Glutamatergic neuron (in vitro differentiated cells): ENCODE measurements around the gene PACSIN2. TPM values are rescaled to one million over a fixed set of nuclear protein-coding genes. Genes with fewer than 3 reads are reported as not detected.
"Not testable (repeated sequence)": the region's sequence is repeated elsewhere in the genome, so short reads cannot be mapped to it uniquely, and the experiment has no call there.

Experiments
- DNase-seq: peaks from one replicate; pipeline ENCODE4 v3.0.0; 2022
- H3K27ac Mint-ChIP-seq: one replicate; pipeline ENCODE4 v1.8.0; 2020; ENCODE audit warnings: mild to moderate bottlenecking, mixed read lengths, inconsistent platforms; ENCODE audit not compliant: unreplicated experiment
- H3K27me3 Mint-ChIP-seq: one replicate; pipeline ENCODE4 v1.8.0; 2020; ENCODE audit warnings: mild to moderate bottlenecking, moderate library complexity, mixed read lengths, inconsistent platforms; ENCODE audit not compliant: unreplicated experiment
- H3K36me3 Mint-ChIP-seq: one replicate; pipeline ENCODE4 v1.8.0; 2020; ENCODE audit warnings: mild to moderate bottlenecking, mixed read lengths, inconsistent platforms; ENCODE audit not compliant: unreplicated experiment
- H3K4me1 Mint-ChIP-seq: one replicate; pipeline ENCODE4 v1.8.0; 2020; ENCODE audit warnings: mild to moderate bottlenecking, low read depth, mixed read lengths, inconsistent platforms; ENCODE audit not compliant: unreplicated experiment
- H3K4me3 Mint-ChIP-seq: one replicate; pipeline ENCODE4 v1.8.0; 2020; ENCODE audit warnings: mild to moderate bottlenecking, mixed read lengths, inconsistent platforms; ENCODE audit not compliant: unreplicated experiment
- H3K9me3 Mint-ChIP-seq: one replicate; pipeline ENCODE4 v1.8.0; 2020; ENCODE audit warnings: mild to moderate bottlenecking, moderate library complexity, mixed read lengths, inconsistent platforms; ENCODE audit not compliant: unreplicated experiment
- total RNA-seq: library from RNA; stranded (reverse); fragmentation: NEBNext Ultra II Directional; extraction: Animal tissue kit (Norgen Biotek cat#: 25700); gene quantifications from one replicate; pipeline ENCODE4 v1.2.1, GENCODE V29; 2021; ENCODE audit not compliant: unreplicated experiment
- TF ChIP-seq, protein P1 (sequence below): fragments of 200-600 bp; sonication (generic); IDR thresholded peaks from one replicate; pipeline ENCODE4 v1.5.0; 2021; ENCODE audit not compliant: partially characterized antibody, unreplicated experiment

Gene PACSIN2
- total RNA-seq, 1 donor from 2014 or later, result 47.3 TPM

DNA sequence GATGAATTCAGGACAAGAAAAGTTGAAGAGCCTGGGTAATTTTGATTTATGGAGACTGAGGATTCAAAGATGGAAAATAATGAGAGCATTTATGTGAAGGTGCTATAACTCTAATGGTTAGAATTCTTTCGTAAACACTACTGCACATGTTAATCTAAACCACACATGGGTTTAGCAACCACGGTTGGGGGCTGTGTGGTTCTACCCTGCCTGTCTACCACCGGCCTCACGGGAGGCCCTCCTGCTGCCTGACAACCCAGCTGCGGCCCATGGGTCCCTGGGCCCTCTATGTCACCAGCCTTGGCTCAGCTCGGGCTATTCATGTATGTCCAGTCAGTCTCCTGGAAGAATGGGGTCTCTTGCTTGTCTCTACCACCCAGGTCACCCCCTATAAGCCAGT is 89.4 kb downstream of the PACSIN2 start:
- H3K4me3 Mint-ChIP-seq, result peak overlapping the region; percentile 47
- H3K4me1 Mint-ChIP-seq, result peaks cover 22% of the 10 kb centered on the region
- no peak overlapping the region for H3K27ac Mint-ChIP-seq
- TF ChIP-seq, protein P1, sequence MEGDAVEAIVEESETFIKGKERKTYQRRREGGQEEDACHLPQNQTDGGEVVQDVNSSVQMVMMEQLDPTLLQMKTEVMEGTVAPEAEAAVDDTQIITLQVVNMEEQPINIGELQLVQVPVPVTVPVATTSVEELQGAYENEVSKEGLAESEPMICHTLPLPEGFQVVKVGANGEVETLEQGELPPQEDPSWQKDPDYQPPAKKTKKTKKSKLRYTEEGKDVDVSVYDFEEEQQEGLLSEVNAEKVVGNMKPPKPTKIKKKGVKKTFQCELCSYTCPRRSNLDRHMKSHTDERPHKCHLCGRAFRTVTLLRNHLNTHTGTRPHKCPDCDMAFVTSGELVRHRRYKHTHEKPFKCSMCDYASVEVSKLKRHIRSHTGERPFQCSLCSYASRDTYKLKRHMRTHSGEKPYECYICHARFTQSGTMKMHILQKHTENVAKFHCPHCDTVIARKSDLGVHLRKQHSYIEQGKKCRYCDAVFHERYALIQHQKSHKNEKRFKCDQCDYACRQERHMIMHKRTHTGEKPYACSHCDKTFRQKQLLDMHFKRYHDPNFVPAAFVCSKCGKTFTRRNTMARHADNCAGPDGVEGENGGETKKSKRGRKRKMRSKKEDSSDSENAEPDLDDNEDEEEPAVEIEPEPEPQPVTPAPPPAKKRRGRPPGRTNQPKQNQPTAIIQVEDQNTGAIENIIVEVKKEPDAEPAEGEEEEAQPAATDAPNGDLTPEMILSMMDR, result no peak
- no peak for DNase-seq
- no peaks in the 10 kb centered on the region for H3K36me3 Mint-ChIP-seq
- peaks cover 9% of the 10 kb centered on the region for H3K27me3 Mint-ChIP-seq
- no peaks in the 10 kb centered on the region for H3K9me3 Mint-ChIP-seq

DNA sequence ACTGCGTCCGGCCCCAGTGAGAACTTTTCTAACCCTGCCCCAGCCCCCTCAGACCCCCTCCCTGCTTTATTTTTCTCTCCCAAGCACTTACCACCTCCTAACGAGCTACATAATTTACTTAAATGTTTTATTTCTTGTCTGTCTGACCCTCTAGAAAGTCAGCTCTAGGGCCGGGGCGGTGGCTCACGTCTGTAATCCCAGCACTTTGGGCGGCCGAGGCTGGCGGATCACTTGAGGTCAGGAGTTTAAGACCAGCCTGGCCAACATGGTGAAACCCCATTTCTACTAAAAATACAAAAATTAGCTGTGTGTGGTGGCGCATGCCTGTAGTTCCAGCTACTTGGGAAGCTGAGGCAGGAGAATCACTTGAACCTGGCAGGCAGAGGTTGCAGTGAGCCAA is 89.9 kb downstream of the PACSIN2 start:
- H3K27me3 Mint-ChIP-seq, H3K36me3 Mint-ChIP-seq, H3K4me3 Mint-ChIP-seq, H3K9me3 Mint-ChIP-seq, DNase-seq, H3K27ac Mint-ChIP-seq: not testable (repeated sequence)
- peaks cover 20% of the 10 kb centered on the region for H3K4me1 Mint-ChIP-seq

DNA sequence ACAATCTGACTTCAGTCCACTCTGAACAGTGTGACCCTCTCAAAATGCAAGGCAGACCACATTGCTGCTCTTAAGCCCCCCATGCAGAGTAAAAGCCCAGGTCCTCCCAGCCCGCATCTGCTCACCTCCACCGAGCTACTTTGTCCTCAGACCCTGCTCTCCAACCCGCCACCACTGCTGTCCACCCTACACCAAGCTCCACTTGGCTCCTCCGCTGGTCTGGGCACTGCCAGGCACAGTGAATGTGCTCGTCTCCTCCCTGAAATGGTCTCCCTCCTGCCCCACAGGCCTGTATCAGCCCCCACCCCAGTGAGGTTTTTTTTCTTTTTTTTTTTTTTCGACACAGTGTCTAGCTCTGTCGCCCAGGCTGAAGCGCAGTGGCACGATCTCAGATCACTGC is 90.5 kb downstream of the PACSIN2 start:
- H3K27me3 Mint-ChIP-seq, result peaks cover 6% of the 10 kb centered on the region
- H3K36me3 Mint-ChIP-seq, result no peaks in the 10 kb centered on the region
- H3K4me3 Mint-ChIP-seq, result no peak overlapping the region
- DNase-seq, result no peak
- H3K4me1 Mint-ChIP-seq, result peaks cover 15% of the 10 kb centered on the region
- no peaks in the 10 kb centered on the region for H3K9me3 Mint-ChIP-seq
- TF ChIP-seq, protein P1, result no peak
- no peak overlapping the region for H3K27ac Mint-ChIP-seq

DNA sequence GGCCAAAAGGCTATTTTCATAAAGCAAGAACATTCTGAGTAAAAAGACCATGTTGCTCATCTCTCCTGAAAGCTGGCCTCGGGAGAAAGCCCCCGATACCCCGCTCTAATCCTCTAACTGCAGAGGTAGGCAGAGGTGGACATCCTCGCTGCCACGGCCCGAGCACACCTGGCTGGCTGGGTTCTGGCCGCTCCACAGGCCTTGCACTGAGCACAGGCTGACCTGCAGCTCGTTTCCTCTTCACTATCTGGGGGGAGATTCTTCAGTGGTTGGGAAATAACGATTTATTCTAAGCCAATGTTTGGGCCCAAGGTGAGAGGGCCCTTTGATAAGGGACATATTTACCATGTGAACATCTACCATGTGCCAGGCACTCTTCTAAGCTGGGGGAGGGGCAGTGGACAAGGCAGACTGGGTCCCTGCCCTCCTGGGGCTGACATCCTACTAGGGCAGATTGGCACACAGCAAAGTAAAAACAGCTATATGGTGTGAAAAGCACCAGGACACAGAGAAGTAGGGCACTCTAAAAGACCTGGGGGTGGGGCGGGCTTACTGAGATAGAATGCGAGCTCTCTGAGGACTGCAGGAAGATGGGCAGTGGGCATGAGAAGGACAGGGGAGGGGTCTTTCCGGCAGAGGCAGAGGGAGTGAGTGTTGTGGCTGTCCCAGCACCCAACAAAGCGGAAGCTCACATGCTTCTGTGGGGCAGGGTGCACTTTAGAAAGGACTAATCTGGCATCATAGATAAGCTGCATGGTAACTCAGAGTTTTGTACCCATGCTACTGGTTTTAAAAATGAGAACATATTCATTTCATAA is 92.4 kb downstream of the PACSIN2 start:
- TF ChIP-seq, protein P1, result no peak
- H3K36me3 Mint-ChIP-seq, result no peaks in the 10 kb centered on the region

DNA sequence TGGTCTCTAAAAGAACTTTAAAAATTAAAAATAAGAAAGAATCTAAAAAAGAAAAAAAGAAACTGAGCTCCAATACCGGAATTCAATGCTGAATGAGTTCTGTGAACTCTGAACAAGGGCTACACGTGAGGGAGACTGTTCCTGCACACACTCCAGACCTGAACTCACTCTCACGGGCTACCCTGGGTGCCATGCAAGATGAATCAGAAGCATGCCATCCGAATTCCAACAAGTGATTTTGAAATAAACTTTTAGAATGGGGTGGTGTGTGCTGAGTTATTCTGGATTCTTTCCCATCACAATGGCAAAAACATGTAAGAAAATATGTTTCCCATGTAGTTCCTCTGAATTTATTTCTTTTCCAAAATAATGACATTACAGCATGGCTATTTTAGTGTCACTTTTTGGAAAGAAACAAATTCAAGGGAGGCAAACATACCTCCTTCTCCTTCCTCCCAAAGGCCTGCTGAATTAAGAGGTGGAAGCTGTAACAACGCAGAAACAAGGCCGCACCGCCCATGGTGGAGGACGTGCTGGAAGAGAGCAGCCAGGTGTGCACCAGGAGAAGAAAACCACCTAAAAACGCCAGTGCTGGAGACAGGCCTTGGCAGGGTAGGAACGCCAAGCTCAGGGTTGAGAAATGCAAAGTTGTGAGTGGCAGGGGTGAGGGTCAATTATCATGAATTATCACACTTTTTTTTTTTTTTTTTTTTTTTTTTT is 94.7 kb downstream of the PACSIN2 start:
- Mint-ChIP-seq H3K9me3 (no peaks in the 10 kb centered on the region), H3K36me3 (no peaks in the 10 kb centered on the region), H3K4me1 (peaks cover 8% of the 10 kb centered on the region), H3K27ac (no peak overlapping the region), H3K4me3 (no peak overlapping the region), H3K27me3 (peaks cover 3% of the 10 kb centered on the region)
- TF ChIP-seq, protein P1, result no peak
- no peak for DNase-seq

More for the DNA sequence above, 92.4 kb downstream of the PACSIN2 start:
- H3K27me3 Mint-ChIP-seq, result peaks cover 6% of the 10 kb centered on the region
- H3K4me3 Mint-ChIP-seq, result no peak overlapping the region
- H3K4me1 Mint-ChIP-seq, result peaks cover 14% of the 10 kb centered on the region
- no peaks in the 10 kb centered on the region for H3K9me3 Mint-ChIP-seq
- no peak for DNase-seq
- no peak overlapping the region for H3K27ac Mint-ChIP-seq
